TTC549 (cell line): ENCODE results near the gene SAMD4B.
"Not testable (repeated sequence)": the region's sequence is repeated elsewhere in the genome, so short reads cannot be mapped to it uniquely, and the experiment has no call there.

Source experiments
- FAIRE-seq: peaks from 2 replicates; lab custom pipeline; 2012; peaks lifted over from hg19 to GRCh38; lab: Jason Lieb, UNC

The SAMD4B gene, protein sequence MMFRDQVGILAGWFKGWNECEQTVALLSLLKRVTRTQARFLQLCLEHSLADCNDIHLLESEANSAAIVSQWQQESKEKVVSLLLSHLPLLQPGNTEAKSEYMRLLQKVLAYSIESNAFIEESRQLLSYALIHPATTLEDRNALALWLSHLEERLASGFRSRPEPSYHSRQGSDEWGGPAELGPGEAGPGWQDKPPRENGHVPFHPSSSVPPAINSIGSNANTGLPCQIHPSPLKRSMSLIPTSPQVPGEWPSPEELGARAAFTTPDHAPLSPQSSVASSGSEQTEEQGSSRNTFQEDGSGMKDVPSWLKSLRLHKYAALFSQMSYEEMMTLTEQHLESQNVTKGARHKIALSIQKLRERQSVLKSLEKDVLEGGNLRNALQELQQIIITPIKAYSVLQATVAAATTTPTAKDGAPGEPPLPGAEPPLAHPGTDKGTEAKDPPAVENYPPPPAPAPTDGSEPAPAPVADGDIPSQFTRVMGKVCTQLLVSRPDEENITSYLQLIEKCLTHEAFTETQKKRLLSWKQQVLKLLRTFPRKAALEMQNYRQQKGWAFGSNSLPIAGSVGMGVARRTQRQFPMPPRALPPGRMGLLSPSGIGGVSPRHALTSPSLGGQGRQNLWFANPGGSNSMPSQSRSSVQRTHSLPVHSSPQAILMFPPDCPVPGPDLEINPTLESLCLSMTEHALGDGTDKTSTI

DNA sequence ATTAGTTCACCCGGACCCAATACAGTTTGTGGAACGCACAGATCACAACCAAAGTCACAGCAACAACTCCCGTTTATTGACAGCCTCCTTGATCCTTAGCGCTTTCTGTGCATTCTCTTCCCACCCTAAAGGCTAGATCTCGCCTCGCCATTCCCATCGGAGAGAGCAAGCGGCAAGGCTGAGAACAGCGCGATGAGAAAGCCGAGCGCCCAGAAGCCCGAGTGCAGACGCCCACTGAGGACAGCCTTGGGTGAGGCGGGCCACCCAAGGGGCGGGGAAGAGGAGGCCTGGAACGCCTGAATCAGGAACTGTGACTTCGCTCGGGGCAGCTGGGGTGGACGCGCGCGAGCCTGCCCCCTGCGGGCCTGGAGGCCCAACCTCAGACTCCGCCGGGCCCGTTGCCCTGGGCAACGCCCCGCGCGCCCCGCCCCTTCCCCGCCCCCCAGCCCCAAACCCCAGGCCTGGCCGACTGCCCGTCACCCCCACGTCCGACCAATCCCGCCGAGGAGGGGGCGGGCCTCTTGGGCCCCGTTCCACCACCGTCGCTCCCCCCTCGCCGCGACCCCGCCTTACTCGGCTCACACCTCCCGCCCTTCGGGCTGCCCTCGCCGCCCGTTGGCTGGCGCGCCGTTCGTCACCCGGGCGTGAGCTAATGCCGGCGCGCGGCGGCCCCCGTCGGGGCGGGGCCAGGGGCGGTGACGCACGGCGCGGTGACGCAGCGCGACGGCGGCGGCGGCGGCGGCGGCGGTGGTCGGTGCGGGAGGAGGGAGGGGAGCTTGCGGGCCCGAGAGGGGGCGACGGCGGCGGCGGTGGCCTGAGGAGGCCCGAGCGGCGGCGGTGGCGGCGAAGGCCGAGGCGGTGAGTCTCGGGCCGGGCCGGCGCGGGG lies at the start of gene SAMD4B:
SAMD4B (plus strand) TSS at position 703 of the 886 bp plus-strand sequence. CDS start 14,473 bp downstream, outside the sequence.
- no peak for FAIRE-seq

DNA sequence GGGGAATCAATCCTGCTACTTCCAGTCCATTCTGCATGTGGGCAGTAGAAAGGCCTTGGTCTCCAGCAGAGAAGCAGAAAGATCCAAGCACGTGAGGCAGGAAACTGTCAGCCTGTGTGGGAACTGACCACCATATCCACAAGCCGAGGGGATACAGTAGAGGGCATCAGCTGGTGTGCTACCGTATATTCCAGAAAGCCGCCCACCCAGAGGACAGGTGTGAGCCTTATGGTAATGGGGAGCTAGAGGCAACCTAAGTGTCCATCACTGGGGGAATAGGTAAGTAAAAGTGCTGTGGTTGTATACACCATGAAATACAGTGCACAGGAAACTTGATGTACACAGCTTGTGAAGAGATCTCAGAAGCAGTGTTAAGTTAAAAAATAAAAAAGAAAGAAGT lies 48.8 kb upstream of the SAMD4B start:
- FAIRE-seq: no peak

DNA sequence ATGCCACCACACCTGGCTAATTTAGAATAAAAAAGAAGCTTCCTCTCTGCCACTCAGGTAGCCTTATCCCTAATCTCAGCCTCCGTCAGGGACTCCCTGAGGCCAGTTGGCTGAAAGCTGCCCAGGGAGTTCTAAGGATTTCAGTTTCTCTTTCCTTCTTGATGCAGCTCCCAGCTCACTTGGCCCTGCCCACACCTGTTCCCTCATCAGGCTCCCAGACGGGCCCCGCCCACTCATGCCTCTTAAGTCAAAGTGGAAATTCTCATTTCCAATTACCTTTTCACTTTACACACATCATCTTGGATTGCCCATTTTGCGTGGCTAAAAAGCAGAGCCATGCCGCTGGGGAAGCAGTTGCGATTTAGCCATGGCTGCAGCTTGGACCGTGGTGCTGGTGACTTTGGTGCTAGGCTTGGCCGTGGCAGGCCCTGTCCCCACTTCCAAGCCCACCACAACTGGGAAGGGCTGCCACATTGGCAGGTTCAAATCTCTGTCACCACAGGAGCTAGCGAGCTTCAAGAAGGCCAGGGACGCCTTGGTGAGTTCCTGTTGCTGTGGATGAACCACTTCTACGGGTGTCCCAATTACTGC lies 46.1 kb upstream of the SAMD4B start, which contains the start of gene IFNL1:
IFNL1 (plus strand) TSS at position 353 of the 591 bp plus-strand sequence; CDS start at position 368, 15 bp downstream.
- no peak for FAIRE-seq

DNA sequence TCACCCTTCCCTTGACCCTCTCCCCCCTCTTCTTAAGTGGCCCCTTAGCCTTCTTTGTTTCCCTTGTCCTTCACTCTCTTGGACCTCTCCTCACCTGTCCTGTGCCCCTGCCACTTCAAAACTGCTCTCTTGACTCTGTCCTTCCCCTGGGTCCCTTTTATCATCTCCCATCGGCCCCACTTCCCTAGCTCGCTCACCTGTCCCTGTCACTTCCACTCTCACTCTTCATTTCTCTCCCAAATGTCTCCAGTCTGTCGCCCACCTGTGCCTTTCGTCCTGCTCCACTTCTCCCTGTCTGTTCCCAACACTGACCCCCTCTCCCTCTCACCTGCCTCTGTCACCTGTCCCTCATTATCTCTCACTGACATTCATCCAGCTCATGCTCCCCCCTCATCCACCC lies 45.3 kb upstream of the SAMD4B start:
- FAIRE-seq: no peak

DNA sequence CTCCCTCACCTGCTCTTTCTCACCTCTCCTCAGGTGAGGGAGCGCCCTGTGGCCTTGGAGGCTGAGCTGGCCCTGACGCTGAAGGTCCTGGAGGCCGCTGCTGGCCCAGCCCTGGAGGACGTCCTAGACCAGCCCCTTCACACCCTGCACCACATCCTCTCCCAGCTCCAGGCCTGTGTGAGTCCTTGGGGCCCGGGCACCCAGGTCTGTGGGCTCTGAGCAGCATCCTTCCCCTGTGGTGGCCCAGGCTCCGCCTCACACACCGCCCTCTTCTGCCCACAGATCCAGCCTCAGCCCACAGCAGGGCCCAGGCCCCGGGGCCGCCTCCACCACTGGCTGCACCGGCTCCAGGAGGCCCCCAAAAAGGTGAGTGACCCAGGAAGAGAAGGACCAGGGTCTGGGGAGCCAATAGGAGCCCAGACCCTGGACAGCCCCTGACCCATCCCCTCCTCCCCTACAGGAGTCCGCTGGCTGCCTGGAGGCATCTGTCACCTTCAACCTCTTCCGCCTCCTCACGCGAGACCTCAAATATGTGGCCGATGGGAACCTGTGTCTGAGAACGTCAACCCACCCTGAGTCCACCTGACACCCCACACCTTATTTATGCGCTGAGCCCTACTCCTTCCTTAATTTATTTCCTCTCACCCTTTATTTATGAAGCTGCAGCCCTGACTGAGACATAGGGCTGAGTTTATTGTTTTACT lies 44.1 kb upstream of the SAMD4B start:
- FAIRE-seq: no peak

DNA sequence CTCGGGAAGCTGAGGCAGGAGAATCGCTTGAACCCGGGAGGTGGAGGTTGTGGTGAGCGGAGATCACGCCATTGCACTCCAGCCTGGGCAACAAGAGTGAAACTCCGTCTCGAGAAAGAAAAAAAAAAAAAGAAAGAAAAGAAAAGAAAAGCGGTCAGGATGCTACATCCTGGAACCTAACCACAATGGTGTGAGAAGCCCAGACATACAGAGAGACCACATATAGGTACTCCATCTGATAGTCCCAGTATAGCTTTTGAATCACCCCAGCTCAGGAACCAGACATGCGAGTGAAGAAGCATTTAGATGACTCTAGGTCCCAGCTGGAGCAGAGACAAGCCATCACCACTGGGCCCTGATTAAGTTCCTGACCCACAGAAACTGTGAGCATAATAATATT lies 42.8 kb upstream of the SAMD4B start:
- no peak for FAIRE-seq

DNA sequence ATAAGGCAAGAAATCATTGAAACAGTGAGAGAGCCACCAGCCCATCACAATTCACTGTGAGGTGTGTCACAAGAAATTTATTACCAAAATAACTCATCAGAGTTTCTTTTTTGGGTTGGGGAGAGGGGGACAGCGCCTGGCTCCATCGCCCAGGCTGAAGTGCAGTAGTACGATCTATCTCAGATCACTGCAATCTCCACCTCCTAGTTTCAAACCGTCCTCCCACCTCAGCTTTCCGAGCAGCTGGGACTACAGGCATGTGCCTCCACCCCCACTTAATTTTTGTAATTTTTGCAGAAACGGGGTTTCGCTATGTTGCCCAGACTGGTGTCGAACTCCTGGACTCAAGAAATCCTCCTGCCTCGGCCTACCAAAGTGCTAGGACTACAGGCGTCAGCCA lies 42.4 kb upstream of the SAMD4B start:
- FAIRE-seq: no peak

DNA sequence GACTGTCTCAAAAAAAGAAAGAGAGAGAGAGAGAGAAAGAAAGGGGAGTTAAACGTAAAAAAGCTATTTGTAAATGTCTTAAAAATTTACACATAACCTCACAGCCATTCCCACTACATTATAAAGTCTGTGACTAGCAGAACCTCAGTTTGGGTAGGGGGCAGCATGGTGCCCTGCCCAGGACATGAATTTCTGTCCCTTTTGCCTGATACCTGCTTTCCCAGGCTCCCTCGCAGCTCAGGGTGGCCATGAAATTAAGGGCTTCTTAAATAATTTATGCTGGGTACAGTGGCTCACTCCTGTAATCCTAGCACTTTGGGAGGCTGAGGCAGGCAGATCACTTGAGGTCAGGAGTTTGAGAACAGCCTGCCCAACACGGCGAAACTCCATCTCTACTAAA lies 41.2 kb upstream of the SAMD4B start:
- FAIRE-seq: no peak

DNA sequence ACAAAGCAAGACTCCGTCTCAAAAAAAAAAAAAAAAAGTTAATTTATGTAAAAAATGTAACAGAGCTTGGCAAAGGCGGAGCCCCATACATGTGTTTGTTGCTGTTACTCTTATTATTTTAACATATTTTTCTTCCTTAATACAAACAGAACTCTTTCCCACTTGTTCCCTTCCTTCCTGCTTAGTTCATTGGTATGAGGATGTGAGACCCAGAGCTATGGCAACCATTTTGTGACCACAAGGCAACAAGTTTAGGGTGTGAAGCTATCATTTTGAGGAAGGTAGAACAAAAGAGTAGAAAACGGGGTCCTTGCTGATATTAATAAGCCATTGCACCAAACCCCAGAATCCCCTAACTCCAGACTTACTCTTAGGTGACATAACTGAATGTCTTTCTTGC lies 40.7 kb upstream of the SAMD4B start:
- no peak for FAIRE-seq

DNA sequence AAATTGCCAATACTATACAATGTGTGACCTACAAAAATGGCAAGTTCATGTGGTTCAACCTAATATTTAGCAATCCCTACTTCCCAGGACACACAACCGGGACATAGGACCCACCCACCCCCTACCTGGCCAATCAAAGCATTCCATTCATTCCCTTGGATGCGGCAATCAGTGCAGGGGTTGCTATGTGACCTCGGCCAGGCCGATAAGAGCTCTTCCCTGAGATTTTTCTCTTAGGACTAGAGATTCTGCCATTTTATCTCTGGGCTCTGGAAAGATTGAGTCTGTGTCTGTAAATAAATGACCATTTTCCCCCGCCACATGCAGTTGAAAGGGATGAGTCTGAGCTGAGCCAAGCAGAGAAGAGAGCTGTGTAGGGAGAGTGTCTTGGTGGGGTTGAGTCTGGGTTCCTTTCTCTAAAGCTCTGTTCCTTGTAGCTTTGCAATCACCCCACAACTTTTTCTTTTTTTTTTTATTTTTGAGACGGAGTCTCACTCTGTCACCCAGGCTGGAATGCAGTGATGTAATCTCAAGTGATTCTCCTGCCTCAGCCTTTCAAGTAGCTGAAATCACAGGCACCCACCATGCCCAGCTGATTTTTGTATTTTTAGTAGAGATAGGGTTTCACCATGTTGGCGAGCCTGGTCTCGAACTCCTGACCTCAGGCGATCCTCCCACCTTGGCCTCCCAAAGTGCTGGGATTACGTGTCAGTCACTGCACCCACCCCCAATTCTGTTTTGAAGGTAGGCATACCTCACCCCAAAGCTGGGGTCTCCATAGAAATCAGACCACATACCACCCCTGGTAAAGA lies 38.6 kb upstream of the SAMD4B start:
- FAIRE-seq: no peak

DNA sequence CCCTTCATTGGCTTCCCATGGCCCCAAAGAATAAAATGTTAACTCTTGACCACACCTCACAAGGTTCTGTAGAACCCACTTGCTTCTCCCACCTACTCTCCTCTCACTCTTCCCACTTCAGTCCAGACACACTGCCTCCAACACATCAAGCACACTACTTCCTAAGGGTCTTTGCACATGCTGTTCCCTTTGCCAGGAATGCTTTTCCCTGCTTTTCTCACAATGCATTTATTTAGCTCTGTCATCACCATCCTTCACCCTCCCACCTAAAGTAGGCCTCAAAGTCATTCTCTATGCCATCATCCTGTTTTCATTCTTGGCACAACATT lies 38.1 kb upstream of the SAMD4B start:
- FAIRE-seq: no peak

DNA sequence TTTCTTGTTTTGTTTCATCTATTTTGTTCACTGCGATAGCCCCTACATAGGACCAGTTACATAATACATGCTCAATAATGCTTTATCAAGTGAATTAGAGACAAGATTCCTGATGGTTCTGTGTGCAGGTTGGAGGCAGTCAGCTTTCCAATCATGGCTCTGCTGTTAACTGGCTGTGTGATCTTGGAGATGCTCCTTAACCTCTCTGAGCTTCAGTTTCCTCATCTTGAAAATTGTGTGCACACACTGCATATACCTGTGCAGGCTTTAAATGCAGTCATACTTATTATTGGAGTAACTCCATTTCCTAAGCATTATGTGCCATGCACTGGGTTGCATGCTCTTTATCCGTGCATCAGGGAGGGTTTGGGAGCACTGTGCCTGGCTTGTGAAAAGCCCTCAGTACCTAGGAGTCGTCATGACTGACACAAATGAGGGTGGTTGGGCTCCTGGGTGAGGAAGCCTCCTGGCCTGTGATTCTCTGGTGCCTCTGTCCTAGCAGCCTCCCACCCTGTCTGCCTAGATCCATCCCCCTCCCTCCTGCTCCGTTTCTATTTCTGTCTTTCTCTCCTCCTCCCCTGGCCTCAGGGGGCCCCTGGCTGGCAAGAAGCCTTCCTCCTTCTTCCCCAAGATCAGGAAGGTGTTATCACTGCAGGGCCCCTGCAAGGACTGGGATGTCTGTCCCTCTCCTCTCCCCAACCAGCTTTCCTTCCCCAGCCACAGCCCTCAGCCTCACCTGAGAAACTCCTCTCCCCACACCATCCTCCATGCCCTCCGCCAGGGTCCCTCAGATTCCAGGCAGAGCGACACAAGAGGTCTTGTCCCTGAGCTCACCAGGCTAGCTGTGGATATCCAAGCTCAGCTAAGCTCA lies 37.3 kb upstream of the SAMD4B start:
- FAIRE-seq: no peak

DNA sequence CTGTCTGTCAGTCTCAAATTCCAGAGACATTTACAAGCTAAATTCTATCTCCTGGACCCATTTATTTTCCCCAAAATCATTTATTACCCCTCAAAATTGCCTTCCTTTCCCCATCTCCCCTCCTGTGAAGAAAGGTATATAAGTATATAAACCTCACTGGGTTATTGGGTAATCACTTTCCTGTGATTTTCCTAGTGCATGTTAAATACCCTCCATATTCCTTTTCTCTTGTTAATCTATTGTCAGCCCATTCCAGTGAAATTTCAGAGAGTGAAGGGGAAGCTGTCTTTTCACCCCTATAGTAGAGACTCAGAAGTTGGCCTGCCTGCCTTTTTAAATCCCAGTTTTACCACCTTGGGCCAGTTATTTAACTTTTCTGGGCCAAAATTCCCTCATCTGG lies 36.1 kb upstream of the SAMD4B start:
- no peak for FAIRE-seq

DNA sequence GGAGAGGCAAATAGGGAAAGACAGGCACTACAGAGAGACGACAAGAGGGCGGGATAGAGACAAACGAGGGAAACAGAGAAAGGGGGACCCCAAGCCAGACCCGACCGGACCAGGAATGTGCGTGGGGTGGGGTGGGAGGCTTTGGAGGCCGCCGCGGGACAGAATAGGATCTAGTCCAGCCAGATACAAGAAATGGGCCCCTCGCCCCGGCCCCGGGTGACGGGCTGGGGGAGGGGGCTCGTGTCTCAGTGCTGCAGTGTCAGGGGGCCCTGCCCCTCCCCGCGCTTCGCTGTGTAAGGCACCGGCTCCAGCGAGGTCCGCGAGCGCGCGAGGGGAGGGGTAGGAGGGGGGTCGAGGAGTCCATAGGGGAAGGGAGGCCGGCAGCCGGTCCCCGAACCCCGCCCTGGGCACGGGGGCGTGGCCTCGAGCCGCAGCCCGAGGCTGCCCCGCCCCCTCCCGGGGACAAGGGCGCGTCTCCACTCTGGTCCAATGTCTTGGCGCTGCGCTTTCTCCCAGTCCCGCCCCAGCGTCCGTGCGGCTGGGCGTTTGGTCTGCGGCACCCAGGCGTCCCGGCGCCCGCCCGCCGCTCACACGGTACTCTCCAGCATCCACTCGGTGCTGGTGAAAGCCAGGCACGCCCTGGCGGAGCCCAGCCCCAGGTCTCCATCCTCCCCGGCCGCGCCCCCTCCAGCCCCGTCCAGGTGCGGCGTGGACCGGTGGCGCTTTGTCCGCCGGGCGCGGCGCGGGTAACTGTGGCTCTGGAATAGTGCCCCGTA lies 35.0 kb upstream of the SAMD4B start:
- FAIRE-seq: no peak

DNA sequence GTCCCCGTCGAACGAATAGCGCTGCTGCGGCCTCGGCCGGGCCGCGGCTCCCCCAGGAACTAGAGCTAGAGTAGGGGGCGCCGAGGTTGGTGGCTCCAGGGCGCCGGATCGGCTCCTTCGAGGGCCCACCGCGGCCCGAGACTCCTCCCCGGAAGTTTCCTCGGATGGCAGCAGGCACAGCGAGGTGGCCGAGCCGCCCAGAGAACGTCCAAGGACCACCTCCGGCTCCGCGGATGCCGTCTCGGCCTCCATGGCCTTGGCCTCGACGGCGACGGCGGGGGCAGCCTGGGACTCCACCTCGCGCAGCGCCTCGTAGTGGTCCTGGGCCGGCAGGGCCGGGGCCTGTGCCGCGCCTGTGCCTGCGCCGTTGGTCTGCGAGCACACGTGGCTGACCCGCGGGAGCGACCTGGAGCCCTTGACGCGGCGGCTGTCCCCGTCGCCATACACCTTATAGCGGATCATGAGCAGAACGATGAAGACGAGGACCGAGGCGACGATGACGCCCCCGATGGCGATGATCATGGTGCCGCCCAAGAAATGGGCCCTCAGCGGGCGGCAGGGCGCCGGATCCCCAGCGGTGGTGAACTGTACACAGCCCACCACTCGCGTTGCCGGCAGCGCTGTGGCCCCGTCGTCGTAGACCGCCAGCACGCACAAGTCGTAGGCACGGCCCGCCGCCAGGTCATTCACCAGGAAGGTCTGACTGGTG lies 34.2 kb upstream of the SAMD4B start:
- FAIRE-seq: no peak

DNA sequence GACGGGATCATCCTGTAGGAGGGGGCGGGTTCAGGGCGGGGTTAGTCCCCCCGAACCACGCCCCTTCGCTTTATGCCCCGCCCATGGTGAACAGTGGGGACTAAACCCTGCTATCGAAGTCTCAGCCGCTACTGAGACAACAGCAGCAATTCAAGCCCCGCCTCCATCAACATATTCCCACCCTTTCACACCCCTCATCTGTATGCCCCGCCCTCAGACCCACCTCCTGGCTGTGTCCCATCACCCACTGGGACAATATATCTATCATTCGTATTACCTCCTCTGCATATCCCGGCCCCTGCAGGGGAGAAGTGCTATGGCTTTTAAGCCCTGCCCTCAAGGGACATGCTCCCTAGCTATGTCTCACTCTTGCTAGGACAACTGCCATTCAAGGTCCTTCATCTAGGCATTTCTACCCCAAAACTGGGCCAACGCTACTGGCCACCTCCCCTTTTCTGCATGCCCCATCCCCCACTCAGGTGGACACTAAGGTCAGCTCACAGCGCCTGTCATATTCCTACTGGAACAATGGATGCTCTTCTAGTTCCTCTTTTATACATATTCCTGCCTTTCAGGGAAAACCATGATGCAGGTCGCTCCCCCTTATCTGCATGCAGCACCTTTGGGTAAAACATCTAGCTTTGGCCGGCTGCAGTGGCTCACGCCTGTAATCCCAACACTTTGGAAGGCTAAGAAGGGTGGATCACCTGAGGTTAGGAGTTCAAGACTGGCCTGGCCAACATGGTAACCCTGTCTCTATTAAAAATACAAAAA lies 33.5 kb upstream of the SAMD4B start:
- no peak for FAIRE-seq

DNA sequence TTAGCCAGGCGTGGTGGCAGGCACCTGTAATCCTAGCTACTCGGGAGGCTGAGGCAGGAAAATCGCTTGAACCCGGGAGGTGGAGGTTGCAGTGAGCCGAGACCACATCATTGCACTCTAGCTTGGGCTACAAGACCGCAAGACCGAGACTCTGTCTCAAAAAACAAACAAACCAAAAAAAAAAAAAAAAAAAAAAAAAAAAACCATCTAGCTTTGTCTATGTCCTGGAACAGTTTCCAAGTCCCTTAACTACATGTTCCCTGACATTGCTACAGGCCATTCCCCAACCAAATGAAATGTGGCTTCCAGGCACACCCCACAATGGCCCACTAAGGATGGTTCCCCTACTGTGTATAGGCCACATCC lies 32.9 kb upstream of the SAMD4B start:
- not testable (repeated sequence) for FAIRE-seq
